Urothelium cell line (cell line): ENCODE data around the gene TEX14.
"Not testable (repeated sequence)": the region's sequence is repeated elsewhere in the genome, so short reads cannot be mapped to it uniquely, and the experiment has no call there.

Source experiments
- DNase-seq: peaks from one replicate; pipeline ENCODE4 v3.0.0; 2011; ENCODE audit warnings: low spot score, mixed read lengths
- FAIRE-seq: peaks from 2 replicates; lab custom pipeline; 2011; peaks lifted over from hg19 to GRCh38; lab: Jason Lieb, UNC

The TEX14 gene

DNA sequence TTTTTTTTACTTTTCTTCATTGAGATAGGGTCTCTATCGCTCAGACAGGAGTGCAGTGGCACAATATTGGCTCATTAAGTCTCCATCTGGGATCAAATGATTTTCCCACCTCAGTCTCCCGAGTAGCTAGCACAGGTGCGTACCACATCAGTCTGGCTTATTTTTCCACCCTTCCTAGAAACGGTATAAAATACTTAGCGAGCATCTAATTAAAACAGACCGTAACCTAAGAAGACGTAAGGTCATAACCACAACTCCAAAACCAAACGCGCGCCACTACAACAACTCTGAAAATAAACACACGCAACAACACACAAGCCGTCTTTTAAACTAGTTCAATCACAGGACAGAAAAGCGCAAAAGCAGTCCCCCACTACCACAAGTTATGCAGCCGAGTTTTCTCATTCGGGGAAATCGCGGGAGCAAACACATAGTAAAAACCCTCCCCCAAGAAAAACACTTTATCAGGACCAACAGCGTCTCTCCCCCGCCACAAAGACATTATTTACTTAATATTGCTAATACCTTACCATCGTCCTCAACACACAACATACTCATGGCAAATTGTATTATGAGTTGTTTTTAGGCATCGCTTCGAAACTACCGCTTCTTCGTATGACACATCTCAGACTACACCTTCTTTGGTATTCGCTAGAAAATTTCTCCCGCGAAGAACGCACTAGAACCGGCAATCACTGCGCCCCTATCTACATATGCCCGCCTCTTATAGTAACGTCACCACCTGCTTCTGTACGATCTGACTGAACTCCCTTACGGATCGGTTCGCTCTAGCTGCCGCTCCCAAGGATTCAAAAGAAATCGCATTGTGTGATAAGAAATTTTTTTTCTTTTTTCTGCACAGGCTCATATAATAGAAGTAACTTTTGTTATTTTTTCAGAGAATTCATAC, 32.8 kb downstream of the TEX14 start:
- no peak for DNase-seq
- FAIRE-seq: no peak

DNA sequence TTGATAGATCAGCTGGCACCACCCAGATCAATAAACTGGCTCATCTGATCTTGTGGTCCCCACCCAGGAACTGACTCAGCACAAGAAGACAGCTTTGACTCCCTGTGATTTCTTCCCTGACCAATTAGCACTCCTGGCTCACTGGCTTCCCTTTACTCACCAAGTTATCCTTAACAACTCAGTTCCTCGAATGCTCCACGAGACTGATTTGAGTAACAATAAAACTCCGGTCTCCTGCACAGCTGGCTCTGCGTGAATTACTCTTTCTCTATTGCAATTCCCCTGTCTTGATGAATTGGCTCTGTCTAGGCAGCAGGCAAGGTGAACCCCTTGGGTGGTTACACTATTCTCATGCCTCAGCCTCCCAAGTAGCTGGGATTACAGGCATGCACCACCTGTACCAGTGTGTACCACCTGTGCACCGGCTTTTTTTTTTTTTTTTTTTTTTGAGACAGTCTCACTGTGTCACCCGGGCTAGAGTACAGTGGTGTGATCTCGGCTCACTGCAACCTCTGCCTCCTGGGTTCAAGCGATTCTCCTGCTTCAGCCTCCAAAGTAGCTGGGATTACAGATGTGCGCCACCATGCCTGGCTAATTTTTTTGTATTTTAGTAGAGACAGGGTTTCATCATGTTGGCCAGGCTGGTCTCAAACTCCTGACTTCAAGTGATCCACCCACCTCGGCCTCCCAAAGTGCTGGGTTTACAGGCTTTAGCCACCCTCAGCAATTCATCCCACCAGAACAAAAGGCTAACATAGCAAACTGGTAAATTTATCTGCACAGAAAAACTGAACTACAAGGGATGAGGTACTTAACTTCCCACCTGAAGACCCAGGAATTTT, 33.7 kb downstream of the TEX14 start:
- not testable (repeated sequence) for DNase-seq, FAIRE-seq

DNA sequence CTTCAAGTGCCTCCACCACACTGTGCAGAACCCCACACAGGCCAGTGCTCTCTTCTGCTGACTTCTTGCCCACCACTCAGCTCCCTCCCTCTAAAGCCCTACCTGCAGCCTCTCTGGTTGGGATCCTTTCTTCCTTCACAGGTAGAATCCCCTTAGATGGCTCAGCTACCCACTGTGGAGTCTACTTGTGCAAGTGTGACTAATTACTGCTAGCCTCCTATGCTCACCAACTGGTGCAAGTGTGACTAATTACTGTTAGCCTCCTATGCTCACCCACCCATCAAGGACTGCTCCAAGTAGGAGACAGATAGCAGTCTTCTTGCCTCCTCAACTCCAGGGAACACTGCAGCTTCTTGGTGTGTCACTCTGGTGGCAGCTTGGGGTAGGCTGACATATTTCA, 43.6 kb downstream of the TEX14 start:
- FAIRE-seq (no peak), DNase-seq (no peak)

DNA sequence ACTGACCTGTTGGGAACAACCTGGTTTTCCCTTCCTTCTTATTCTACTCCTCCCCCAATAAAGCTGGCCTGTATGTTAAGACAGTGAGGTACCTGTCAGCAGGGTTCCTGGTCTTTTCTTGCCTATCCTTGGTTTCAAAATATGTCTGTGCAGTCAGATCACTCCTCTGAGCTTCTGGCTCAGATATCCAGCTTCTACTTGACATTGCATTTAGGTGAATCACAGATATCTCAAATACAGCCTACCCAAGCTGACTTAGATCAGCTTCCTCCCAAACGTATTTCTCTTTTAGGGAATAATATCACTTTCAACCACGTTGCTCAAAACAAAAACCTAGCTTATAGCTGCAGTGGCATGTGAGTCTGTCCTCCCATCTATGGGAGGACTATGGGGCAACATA, 48.7 kb downstream of the TEX14 start:
- peak; percentile 76 for DNase-seq
- peak; percentile 44 for FAIRE-seq

DNA sequence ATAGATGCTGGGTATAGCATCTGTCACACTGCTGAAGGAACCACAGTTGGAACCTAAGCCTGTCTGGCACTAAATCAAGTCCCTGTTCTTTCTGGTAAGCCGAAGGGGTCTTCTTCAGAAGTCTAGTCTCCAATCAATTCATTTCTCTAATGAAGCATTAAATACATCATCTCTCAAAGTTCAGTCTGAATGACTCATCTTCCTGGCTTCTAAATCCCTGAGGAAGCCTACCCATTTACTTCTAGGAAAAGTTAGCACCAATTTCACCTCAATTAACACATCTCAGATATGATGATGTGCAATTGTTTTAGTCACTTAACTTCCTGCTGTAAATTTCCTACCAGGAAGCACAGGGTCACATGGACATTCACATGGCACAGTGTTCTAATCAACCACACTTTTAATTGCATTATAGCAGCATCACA, 49.9 kb downstream of the TEX14 start:
- FAIRE-seq (no peak), DNase-seq (no peak)

DNA sequence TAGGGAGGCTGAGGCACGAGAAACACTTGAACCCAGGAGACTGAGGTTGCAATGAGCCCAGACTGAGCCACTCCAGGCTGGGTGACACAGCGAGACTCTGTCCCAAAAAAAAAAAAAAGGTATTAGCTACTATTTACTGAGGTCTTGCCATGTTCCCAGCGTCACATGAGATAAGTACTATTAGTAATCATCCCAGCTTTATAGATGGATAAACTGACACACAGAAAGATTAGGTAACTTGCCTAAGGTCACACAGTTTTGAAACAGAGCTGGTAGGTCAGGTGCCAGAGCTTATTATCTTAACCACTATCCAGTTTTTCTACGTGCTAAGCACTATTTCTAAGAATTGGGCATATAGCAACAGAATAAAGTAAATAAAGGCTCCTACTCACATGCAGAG, 51.6 kb downstream of the TEX14 start:
- FAIRE-seq (no peak), DNase-seq (no peak)

DNA sequence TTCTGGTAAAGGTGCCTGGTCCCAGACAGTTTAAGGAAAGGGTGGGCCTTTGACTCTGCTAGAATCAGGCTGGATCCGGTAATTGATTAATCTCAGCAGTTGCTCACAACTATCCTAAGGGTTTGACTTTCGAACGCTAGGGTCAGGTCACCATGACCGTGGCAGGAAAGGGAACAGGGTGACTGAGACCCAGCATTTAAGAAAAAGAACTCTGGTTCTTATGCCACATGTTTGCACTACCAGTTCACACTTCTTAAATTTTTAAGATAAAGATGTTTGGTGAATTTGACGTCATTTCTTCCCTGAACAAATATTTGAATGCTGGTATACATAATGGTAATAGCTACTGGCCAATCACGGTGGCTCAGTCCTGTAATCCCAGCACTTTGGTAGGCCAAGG, 52.2 kb downstream of the TEX14 start:
- DNase-seq (no peak), FAIRE-seq (no peak)

DNA sequence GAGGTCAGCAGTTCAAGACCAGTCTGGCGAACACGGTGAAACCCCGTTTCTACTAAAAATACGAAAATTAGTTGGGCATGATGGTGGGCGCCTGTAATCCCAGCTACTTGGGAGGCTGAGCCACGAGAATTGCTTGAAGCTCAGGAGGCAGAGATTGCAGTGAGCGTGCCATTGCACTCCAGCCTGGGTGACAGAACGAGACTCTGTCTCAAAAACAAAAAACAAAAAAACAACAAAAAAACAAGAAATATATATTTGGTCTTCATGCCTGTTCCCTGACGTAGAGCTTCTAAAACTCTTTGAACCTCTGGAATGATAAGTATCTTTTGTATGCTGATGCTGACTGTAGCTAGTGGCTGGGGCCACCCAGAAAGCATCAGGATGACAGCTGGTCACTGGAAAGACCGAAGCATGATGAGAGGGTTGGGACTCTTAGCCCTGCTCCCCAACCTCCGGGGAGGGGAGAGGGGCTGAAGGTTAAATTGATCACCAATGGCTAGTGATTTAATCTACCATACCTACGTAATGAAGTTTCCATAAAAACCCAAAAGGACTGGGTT, 54.8 kb downstream of the TEX14 start:
- DNase-seq (no peak), FAIRE-seq (no peak)

DNA sequence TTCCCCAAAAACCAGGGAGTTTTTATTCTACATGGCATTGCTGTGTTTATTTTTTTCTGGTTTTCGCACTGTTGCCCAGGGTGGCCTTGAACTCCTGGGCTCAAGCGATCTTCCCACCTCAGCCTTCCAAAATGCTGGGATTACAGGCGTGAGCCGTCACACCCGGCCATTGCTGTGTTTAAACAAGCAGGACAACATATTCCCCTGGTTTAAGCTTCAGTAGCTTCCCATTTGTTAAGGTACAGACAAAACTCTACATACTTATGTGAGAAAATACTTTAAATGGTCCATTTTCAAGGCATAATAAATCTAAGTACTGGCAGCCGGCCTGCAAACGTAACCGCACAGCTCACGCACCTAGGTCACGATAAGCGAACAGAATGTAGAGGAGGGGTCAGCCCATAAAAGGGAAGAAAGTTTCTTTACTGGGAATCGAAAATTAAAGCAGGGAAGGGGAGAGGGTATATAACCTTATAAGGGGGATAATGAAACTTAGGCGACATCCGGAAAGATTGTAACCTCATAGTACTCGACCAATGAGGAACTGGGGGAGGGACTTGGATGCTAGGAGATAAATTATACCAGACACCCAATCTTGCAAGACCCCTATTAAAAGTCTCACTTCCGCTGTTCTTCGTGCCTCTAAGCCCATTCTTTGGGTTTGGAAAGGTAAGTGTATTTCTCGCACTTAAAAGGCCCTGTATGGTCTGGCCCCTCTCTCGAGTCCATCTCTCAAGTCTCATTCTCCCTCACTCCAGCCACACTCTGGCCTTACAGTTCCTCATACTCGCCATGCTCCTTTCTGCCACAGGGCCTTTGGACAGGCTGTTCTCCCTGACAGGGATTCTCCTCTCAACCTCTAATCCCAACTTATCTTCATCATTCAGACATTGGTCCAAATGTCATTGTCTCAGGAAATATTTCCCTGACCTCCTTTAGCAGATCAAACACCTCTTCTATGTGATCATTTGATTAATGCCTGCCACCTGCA, 59.2 kb downstream of the TEX14 start:
- FAIRE-seq: peak; percentile 23

DNA sequence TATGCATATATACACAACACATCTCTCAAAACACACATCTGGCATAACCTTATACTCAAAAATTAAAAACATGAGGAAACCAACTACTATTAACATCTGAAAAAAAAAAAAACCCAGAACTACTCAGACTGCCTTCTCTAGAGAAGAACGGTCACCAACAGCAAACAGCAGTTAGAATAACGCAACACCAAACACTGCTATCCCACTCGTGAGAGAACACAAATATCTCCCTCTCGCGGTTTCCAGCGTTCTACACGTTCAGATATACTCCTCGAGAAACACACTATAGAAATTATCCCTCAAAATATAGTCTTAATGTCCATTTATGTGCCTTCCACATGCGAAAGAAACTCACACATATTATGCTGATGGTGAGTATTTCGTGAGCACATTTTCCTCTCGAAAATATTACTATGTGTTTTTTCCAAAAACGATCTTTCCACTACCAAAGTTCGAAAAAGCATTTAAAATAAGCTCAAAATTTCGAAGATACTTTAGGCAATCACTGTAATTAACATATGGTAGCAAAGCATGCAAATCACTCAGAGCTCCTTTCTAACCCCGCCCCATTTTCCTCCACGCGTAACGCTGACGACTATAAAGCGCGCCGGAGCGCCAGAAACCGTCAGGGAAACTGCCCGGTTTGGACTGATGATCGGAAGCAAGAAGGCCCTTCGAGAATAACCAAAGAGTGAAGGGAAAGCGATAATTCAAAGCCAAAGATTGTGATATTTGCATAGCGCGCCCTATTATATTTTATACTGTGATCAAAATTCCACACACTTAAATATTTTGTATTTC, 60.1 kb downstream of the TEX14 start:
- FAIRE-seq (peak; percentile 70), DNase-seq (peak; percentile 96)

More for the DNA sequence above, 59.2 kb downstream of the TEX14 start:
- DNase-seq: no peak

DNA sequence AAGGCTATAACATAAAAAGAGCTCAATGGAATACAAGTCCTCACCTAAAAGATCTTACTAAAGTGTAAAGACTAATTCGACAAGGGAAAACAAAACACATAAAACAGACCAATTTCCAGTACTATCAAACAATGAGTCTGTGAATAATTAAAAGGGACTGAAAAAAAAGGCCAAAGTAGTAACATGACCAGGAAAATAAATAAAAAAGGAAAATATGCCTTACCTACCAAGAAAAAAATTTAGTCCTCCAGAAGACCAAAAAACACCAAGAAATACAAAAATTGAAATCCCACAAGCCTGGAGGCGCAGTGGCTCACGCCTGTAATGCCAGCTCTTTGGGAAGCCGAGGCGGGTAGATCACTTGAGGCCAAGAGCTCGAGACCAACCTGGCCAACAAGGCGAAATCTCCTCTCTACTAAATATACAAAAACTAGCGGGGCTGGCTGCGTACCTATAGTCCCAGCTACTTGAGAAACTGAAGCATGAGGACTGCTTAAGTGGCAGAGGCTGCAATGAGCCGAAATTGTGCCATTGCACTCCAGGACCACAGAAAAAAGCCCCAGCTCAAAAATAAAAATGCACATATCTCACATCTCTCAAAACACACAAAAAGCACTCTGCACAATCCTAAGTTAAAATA, 60.8 kb downstream of the TEX14 start:
- no peak for FAIRE-seq

DNA sequence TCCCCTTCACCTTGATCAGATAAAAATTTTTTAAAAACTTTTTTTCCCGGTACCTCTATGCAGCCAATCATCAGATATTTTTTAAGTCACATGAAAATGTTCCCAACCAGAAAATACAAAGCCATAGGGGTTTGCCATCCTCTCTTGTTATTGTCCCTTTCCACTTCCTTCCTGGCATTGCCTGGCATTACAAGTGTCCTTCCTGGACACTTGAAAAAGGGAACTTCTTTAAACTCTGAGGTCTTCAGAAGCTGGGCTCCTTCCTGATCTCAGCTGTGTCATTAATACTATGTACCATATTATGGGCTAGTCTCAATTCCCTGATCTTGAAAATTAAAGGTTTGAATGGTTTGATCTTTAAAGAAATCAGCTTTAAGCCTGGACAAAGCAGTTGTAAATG, 64.9 kb downstream of the TEX14 start:
- DNase-seq: no peak
- FAIRE-seq: no peak

More for the DNA sequence above, 60.8 kb downstream of the TEX14 start:
- no peak for DNase-seq

DNA sequence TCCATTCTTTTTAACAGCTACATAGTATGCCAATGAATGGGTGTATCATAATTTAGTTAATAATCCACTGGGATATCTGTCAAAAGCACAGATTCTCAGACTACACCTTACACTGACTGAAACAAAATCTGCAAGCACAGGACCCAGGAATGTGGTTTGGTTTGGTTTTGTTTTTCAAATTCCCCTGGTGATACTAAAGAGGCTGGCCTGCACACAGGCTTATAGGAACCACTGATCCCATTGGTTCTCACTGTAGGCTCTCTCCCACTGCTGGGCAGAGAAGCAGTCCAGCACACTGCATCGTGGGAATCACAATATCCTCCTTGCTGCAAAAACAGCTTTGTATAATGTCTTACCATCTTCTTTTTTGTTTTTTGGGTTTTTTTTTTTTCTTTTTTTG, 67.1 kb downstream of the TEX14 start:
- no peak for FAIRE-seq
- no peak for DNase-seq

DNA sequence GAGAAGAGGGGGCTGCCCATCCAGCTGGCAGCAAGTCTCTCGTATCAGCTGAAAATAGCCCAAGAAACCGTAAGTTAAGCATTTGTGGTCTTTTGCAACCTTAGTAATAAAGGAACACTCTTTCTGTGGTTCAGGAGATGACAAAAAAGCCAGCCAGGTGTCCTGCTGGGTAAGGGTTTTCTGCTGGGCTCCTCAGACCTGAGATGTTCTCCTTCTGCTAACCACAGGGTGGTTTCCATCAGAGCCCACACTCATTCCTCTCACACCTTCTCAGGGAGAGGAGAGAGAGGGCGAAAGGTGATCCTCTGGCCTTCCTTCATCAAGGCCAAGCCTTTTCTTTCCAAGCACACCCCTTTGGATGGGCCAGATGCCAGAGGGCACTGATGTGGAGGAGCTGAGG, 70.7 kb downstream of the TEX14 start:
- FAIRE-seq (no peak), DNase-seq (no peak)

DNA sequence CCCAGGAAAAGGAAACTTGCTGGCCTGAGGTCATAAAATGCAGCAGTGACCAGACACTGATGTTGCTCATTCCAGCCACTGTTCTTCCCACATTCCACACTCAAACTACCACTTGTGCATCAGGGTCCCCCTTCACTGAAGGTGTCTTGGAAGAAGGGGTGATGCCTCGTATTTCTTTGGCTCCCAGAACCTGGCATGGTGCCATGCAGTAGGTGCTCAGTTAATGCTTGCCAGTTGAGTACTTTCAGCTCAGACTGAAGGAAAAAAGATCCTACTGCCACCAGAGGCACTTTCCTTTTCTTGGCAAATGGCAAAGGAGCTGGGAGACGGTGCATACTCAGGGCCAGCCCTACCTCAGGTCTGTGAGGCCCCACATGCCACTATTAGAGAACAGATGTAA, 73.5 kb downstream of the TEX14 start:
- DNase-seq (no peak), FAIRE-seq (no peak)

DNA sequence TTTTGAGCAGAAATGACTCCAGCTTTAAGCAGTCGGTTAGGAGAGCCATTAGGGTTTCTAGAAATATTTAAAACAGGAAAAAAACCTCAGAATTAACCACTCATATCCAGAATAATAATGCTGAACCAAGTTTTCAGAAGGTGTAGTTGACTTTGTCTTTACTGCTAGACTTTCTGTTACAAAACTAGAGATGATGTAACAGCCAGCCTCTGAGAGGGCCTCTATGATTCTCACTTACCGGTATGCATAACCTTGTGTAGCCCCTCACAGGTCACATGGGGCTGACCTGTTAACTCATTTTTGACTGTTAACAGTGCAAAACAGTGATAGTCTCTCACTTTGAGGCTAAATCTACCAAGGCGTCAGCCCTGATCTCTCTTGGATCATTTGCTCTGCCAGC, 74.3 kb downstream of the TEX14 start:
- FAIRE-seq: no peak
- DNase-seq: no peak

DNA sequence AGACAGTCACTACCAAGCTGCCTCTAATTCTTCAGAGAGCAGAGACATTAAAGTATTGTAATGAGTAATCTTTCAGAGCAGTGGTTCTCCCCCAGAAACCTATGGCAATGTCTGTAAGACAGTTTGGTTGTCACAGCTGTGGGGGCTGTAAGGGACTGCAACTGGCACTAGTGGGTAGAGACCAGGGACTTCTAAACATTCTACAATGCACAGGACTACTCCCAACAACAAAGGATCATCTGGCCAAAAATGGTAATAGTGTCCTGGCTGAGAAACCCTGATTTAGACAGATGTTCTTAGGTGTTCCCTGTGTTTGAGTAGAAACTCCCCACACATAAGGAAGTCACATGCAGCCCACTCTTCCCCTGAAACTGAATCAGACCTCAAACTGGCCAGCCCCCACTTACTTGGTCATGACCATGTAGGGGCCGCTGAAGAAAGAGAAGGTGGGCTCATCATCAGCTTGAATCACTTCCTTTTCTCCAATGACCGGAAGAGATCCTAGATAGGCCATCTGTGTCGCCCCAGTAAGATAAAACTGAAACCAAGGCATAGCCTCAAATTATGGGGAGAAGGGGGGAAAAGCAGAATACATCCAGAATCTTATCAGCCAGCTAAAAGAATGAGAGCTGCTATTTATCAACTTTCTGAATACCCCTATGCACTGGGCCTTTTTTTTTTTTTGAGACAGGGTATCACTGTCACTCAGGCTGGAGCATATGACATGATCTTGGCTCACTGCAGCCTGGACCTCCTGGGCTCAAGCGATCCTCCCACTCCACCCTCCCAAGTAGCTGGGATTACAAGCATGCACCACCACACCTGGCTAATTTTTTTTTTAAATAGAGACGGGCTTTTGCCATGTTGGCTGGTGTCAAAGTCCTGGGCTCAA, 75.8 kb downstream of the TEX14 start:
- FAIRE-seq (no peak), DNase-seq (no peak)

DNA sequence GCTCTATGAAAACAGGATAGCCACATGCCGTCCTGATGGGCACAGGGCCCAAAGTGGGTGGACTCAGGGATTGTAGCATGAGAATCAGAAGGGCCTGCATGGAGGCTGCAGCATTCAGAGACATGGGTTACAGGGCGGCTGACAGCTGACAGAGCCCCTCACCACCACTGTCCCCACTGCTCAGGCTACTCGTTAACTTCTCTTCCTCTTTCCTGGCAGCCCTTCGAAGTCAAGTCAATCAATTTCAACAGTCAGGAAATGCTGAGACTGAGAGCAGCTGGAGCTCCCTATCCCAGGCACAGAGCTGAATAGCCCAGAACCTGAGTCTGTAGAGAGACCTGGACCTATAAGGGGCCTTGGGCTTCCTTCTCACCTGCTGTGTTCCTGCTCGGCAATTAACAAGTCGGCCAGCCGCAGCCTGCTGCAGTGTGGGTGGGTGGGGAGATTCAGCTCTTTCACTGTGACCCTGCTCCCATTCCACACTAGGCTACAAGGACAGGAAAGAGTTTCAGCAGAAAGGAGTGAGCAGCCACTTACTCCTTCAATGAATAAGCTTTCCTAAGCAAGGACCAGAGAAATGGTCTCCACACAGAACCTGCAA, 76.9 kb downstream of the TEX14 start:
- DNase-seq (no peak), FAIRE-seq (no peak)
